ENCODE results near the gene PPFIBP2. TPM values are rescaled to one million over a fixed set of nuclear protein-coding genes. Genes with fewer than 3 reads are reported as not detected.

PPFIBP2 gene
- total and polyA plus RNA-seq, 12 donors: 11.4 to 36.5 (median 21.1) TPM

GRCh38 chr11:7576726-7577290 lies 63.0 kb downstream of the PPFIBP2 start:
- intact Hi-C loops (cut with DNase I): no loop called here
- TF ChIP-seq, protein P1, sequence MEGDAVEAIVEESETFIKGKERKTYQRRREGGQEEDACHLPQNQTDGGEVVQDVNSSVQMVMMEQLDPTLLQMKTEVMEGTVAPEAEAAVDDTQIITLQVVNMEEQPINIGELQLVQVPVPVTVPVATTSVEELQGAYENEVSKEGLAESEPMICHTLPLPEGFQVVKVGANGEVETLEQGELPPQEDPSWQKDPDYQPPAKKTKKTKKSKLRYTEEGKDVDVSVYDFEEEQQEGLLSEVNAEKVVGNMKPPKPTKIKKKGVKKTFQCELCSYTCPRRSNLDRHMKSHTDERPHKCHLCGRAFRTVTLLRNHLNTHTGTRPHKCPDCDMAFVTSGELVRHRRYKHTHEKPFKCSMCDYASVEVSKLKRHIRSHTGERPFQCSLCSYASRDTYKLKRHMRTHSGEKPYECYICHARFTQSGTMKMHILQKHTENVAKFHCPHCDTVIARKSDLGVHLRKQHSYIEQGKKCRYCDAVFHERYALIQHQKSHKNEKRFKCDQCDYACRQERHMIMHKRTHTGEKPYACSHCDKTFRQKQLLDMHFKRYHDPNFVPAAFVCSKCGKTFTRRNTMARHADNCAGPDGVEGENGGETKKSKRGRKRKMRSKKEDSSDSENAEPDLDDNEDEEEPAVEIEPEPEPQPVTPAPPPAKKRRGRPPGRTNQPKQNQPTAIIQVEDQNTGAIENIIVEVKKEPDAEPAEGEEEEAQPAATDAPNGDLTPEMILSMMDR (IDR thresholded peaks at IDR 0.05): no peak
- no peak for TF ChIP-seq POLR2A (IDR thresholded peaks at IDR 0.05)
- no peaks in the 10 kb centered on the region for H3K36me3 ChIP-seq (replicated peaks in 1 of 2)
- 58 to 61% (median 59%) methylated on average over 9 to 13 of the region's 13 CpGs for WGBS, 4 donors
- DNase-seq: no peak
- H3K4me1 ChIP-seq (replicated peaks in 1 of 2): peaks cover 0 to 63% of the 10 kb centered on the region in 2 donors
- peak overlapping the region in 1 of 4 donors; percentile 9 for H3K4me3 ChIP-seq
- H3K9me3 ChIP-seq (replicated peaks in 1 of 3): no peaks in the 10 kb centered on the region
- no peaks in the 10 kb centered on the region for H3K27me3 ChIP-seq
- H3K27ac ChIP-seq: peak overlapping the region in 2 of 5 donors; percentile 56 to 78

DNA sequence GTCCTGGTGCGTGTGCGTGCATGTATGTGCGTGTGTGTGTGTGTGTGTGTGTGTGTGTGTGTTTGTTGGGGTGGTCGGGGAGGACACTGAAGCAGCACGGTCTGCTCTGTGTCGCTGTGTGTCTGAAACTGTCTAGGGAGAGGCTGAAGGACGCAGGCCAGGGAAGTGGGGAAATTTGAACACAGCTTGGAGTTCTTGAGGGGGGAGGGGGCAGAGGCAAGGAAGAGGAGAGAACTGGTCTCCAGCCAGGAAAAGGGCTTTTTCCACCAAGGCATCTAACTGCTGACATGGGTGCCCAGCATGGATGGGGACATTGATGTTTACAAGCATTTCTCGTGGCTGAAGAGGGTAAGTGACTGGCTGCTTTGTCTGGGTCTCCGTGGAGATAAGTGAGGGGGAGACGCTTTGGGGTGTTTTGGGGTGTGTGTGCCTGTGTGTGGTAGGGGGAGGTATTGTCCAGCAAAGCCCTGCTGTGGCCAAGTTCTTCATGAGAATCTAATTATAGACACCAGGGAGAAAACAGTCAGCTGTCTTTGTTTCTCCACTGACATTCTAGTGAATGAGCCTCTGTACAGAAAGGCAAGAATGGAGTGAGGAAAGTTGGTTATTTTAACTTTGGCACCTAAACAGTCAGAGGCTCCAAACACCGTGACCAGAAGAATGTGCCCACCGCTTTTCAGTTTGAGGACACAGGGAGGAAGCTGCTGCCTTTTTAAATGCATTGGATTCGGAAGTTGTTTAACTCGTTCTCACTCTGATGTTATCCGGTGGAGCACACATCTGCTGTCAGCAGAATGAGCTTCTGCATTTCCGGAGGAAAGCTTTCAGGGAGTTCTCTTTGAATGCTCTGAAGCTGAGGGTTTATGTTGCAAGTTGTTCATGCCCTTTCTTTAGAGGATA lies 63.7 kb downstream of the PPFIBP2 start:
- H3K36me3 ChIP-seq (replicated peaks in 1 of 2): no peaks in the 10 kb centered on the region
- peak overlapping the region in 1 of 4 donors; percentile 9 for H3K4me3 ChIP-seq
- WGBS, 4 donors: 41 to 53% (median 45%) methylated on average over 16 of the region's 16 CpGs
- no peaks in the 10 kb centered on the region for H3K27me3 ChIP-seq
- peaks cover 2 to 61% of the 10 kb centered on the region in 2 donors for H3K4me1 ChIP-seq (replicated peaks in 1 of 2)
- peak overlapping the region in 2 of 5 donors; percentile 56 to 78 for H3K27ac ChIP-seq
- TF ChIP-seq POLR2A (IDR thresholded peaks at IDR 0.05): no peak
- TF ChIP-seq, protein P1 (IDR thresholded peaks at IDR 0.05): no peak
- intact Hi-C loops (cut with DNase I): no loop called here
- peak in 1 of 7 donors; percentile 23 for DNase-seq
- no peaks in the 10 kb centered on the region for H3K9me3 ChIP-seq (replicated peaks in 1 of 3)

DNA sequence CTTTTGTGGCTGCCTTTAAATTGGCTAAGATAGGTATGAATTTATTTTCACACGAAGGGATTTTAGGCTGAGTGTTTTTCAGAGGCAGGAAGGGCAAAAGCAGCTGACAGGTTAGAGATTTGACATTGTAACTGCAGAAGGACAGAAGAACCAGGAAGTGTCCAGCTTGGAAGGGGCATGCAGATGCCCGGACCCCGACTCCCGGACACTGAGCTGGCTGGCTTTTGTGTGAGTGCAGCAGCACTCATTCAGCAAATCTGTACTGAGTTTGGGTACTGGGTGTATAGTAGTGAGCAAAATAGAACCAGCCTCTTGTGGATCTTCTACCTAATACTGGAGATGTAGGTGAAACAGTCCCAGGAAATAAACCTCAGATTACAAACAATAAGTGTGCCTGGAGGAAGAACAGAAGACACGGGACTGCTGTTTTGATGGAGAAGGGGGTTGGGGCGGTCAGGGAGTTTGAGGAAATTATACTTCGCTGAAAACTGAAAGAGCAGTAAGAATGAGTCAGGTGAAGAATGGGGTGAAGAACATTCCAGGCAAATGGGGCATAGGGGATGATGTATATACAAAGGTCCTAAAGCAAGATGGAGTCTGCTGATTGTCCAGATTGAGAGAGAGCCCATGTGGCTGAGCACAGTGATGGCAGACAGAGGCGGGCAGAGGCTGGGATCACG lies 64.6 kb downstream of the PPFIBP2 start:
- peaks cover 5 to 65% of the 10 kb centered on the region in 2 donors for H3K4me1 ChIP-seq (replicated peaks in 1 of 2)
- H3K27ac ChIP-seq: peak overlapping the region in 2 of 5 donors; percentile 56 to 78
- peak overlapping the region in 1 of 4 donors; percentile 9 for H3K4me3 ChIP-seq
- DNase-seq: no peak
- TF ChIP-seq, protein P1 (IDR thresholded peaks at IDR 0.05): no peak
- no peak for TF ChIP-seq POLR2A (IDR thresholded peaks at IDR 0.05)
- intact Hi-C loops (cut with DNase I): no loop called here
- no peaks in the 10 kb centered on the region for H3K27me3 ChIP-seq
- H3K9me3 ChIP-seq (replicated peaks in 1 of 3): no peaks in the 10 kb centered on the region
- 56 to 63% (median 60%) methylated on average over 9 of the region's 9 CpGs for WGBS, 4 donors
- H3K36me3 ChIP-seq (replicated peaks in 1 of 2): no peaks in the 10 kb centered on the region

- TF ChIP-seq, protein P1 (IDR thresholded peaks at IDR 0.05): no peak
- TF ChIP-seq POLR2A (IDR thresholded peaks at IDR 0.05): no peak
- no peaks in the 10 kb centered on the region for H3K36me3 ChIP-seq (replicated peaks in 1 of 2)
- peaks cover 5 to 58% of the 10 kb centered on the region in 2 donors for H3K4me1 ChIP-seq (replicated peaks in 1 of 2)
- H3K4me3 ChIP-seq: no peak overlapping the region
- H3K9me3 ChIP-seq (replicated peaks in 1 of 3): no peaks in the 10 kb centered on the region
- H3K27ac ChIP-seq: no peak overlapping the region
- 28 to 47% (median 38%) methylated on average over 1 of the region's 1 CpG for WGBS, 4 donors
- intact Hi-C loops (cut with DNase I): no loop called here
- no peak for DNase-seq
- H3K27me3 ChIP-seq: no peaks in the 10 kb centered on the region
Measured at GRCh38 chr11:7579361-7579791, 65.6 kb downstream of the PPFIBP2 start.

Measured in adrenal gland (tissue), 12 donors.